Esophagus squamous epithelium (tissue), 4 donors: ENCODE results near the gene HOXA9.

ENCODE experiments used
- POLR2A ChIP-seq, 4 donors: fragments of 450-650 bp; IDR thresholded peaks; one replicate each; pipeline ENCODE4 v1.6.1; 2017; ENCODE audit warnings: antibody characterized with exemption in 4 of 4, mild to moderate bottlenecking in 4 of 4, moderate library complexity in 3 of 4
- TF ChIP-seq, protein P1 (sequence below), 6 experiments: fragments of 450-650 bp in 4 of 6; fragments of 200-600 bp in 2 of 6; sonication (generic) in 2 of 6; IDR thresholded peaks; one replicate each; pipeline ENCODE4 v1.5.1; 2016 to 2019; ENCODE audit warnings: antibody characterized with exemption in 6 of 6, mild to moderate bottlenecking in 4 of 6, moderate library complexity in 4 of 6

DNA sequence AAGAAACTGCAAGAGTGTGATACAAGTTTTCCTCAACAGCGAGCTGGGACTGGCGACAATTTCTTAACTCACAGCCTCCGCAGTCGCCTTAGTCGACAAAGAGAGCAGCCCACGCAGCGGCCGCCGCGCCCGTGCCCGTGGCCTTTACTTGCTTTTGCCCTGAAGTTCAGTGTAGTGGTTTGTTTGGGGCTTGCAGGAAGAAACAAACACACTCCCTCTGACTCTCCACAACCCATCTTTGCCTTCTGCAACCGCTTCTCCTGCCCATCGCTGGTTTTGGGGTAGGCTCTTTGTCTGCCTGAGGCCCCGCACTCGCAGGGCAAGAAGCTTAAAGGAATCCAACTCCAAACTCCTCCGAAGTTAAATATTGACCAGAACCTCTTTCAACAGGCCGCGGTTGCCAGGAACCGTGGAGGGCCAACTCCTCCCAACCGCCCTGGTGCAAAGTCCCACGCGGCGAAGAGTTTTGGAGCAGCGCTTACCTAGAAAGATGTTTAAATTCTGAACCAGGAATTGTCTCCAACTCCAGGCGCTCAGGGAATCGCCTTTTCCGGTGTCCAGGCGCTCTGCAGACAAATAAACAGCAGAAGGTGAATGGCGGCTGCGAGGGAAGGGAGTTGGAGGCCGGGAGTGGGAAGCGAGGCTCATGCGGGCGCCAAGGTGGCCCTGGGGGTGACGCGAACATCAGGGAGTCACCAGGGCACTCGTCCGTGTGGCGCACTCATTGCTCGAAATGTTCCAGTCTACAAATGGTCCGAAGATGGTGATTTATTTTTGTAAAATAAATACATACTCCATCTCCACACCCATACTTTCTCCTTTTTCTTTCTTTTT, 43.0 kb downstream of the HOXA9 start:
- TF ChIP-seq, protein P1, sequence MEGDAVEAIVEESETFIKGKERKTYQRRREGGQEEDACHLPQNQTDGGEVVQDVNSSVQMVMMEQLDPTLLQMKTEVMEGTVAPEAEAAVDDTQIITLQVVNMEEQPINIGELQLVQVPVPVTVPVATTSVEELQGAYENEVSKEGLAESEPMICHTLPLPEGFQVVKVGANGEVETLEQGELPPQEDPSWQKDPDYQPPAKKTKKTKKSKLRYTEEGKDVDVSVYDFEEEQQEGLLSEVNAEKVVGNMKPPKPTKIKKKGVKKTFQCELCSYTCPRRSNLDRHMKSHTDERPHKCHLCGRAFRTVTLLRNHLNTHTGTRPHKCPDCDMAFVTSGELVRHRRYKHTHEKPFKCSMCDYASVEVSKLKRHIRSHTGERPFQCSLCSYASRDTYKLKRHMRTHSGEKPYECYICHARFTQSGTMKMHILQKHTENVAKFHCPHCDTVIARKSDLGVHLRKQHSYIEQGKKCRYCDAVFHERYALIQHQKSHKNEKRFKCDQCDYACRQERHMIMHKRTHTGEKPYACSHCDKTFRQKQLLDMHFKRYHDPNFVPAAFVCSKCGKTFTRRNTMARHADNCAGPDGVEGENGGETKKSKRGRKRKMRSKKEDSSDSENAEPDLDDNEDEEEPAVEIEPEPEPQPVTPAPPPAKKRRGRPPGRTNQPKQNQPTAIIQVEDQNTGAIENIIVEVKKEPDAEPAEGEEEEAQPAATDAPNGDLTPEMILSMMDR (IDR thresholded peaks at IDR 0.05): no peak
- no peak for TF ChIP-seq POLR2A (IDR thresholded peaks at IDR 0.05)
